ENCODE data around the gene EFCAB11.

GRCh38 chr14:89757313-89757939 is 197.1 kb downstream of the EFCAB11 start:
- TF ChIP-seq CTCF (IDR thresholded peaks at IDR 0.05) (no peak), POLR2A (IDR thresholded peaks at IDR 0.05) (no peak)
